Kidney (tissue), 14 donors: ENCODE results near the gene XRCC3. TPM values are rescaled to one million over a fixed set of nuclear protein-coding genes. Genes with fewer than 3 reads are reported as not detected.

Source experiments
- DNase-seq, 5 donors: peaks; one replicate each; pipeline ENCODE4 v3.0.0-alpha.2; 2013 to 2020
- FAIRE-seq: peaks from 2 replicates; lab custom pipeline; 2012; peaks lifted over from hg19 to GRCh38; lab: Jason Lieb, UNC
- H3K27ac ChIP-seq, 2 donors: one replicate each; pipeline ENCODE4 v1.7.0; 2013; ENCODE audit warnings: low read depth in 2 of 2, low read length in 2 of 2, inconsistent platforms in 1 of 2
- H3K27me3 ChIP-seq: one replicate; pipeline ENCODE4 v1.7.1; 2013; ENCODE audit warnings: low read length, inconsistent platforms; ENCODE audit not compliant: control insufficient read depth, insufficient read depth
- H3K36me3 ChIP-seq, 3 donors: one replicate each; pipeline versions ENCODE4 v1.7.0 to v1.7.1; 2013; ENCODE audit warnings: low read length in 3 of 3, control low read depth in 1 of 3, inconsistent platforms in 1 of 3; ENCODE audit not compliant: insufficient read depth in 3 of 3, control insufficient read depth in 2 of 3
- H3K4me1 ChIP-seq, 3 donors: one replicate each; pipeline versions ENCODE4 v1.7.0 to v1.7.1; 2013; ENCODE audit warnings: low read length in 3 of 3, inconsistent platforms in 1 of 3, low read depth in 1 of 3; ENCODE audit not compliant: control insufficient read depth in 2 of 3, insufficient read depth in 2 of 3
- H3K4me3 ChIP-seq, 3 donors: one replicate each; pipeline versions ENCODE4 v1.7.0 to v1.8.1; 2013; ENCODE audit warnings: low read length in 3 of 3, control low read depth in 1 of 3, inconsistent platforms in 1 of 3
- H3K9ac ChIP-seq, 3 donors: one replicate each; pipeline versions ENCODE4 v1.7.0 to v1.7.1; 2013; ENCODE audit warnings: low read length in 3 of 3, control low read depth in 1 of 3, inconsistent platforms in 1 of 3
- H3K9me3 ChIP-seq, 3 donors: one replicate each; pipeline versions ENCODE4 v1.7.0 to v1.7.1; 2013; ENCODE audit warnings: low read length in 3 of 3, control low read depth in 1 of 3, inconsistent platforms in 1 of 3; ENCODE audit not compliant: control insufficient read depth in 2 of 3, insufficient read depth in 1 of 3
- intact Hi-C: fragments of 100-400 bp; cut with DNase I; formaldehyde crosslinking; loops from one replicate; pipeline ENCODE4 v1.11.1; 2022
- polyA plus RNA-seq: library from polyadenylated mRNA; stranded (reverse); fragments of 350-450 nt; fragmentation: Illumina TruSeq; extraction: RNeasy Lipid Tissue Mini Kit (QIAGEN cat#74804); gene quantifications from one replicate; pipeline ENCODE4 v1.2.3, GENCODE V29; 2014; ENCODE audit warnings: low read depth, low replicate concordance; ENCODE audit not compliant: insufficient read depth
- total RNA-seq: library from RNA; stranded (reverse); fragmentation: NEBNext Ultra II Directional; extraction: Animal tissue kit (Norgen Biotek cat#: 25700); gene quantifications from one replicate; pipeline ENCODE4 v1.2.1, GENCODE V29; 2021
- TF ChIP-seq, protein P1 (sequence below): IDR thresholded peaks from 3 replicates; pipeline ENCODE4 v1.5.1; 2012; ENCODE audit warnings: mild to moderate bottlenecking, moderate library complexity, borderline replicate concordance; ENCODE audit not compliant: insufficient read depth; ENCODE audit errors: extremely low read depth
- donor health status: control.
- donor health status: control.
- donor health status: control.
- donor health status: control.
- donor health status: control.
- donor health status: DM: yes; HTN: yes; CAD: no.
- donor health status: Normal renal cell carcinoma (clear cell type).

Gene XRCC3
- total and polyA plus RNA-seq, 2 donors from 2014 or later = 2.8 to 6.3 TPM

DNA sequence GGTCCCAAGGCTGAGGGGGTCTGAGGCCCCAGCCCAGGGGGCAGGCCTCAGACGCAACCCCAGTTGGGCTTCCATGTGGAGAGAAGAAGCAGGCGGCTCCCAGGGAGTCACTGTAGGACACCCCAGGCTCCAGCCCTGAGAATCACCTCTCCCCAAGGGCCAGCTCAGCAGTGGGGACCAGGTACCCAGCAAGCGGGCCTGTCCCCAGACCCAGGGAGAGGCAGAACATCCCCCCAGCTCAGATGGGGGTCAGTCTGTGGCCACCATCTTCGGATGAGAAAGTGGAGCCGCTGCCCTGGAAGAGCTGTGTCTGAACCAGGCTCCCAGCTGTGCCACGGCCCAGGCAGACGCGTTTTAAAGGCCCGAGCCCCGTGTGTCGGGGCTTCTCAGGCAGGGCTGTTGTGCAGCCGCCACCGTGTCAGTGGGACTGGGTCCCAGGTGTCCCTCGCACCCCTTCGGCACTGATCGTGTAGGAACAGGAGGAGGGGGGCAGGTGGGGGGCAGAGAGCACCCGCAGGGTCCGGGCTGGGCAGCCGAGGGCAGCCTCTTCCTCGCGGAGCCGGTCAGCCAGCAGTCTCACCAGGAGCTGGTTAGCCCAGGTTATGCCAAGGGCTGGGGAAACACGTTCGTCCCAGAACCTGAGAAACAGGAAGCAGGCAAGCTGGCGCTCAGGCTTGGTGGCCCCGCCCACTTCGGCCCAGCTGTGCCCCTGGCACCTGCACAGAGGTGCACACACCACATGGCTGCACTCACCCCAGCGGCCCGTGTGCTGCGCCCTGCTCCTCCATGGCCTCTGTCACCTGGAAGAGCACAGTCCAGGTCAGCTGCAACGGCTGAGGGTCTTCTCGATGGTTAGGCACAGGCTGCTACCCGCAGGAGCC lies 16.6 kb downstream of the XRCC3 start:
- TF ChIP-seq, protein P1, sequence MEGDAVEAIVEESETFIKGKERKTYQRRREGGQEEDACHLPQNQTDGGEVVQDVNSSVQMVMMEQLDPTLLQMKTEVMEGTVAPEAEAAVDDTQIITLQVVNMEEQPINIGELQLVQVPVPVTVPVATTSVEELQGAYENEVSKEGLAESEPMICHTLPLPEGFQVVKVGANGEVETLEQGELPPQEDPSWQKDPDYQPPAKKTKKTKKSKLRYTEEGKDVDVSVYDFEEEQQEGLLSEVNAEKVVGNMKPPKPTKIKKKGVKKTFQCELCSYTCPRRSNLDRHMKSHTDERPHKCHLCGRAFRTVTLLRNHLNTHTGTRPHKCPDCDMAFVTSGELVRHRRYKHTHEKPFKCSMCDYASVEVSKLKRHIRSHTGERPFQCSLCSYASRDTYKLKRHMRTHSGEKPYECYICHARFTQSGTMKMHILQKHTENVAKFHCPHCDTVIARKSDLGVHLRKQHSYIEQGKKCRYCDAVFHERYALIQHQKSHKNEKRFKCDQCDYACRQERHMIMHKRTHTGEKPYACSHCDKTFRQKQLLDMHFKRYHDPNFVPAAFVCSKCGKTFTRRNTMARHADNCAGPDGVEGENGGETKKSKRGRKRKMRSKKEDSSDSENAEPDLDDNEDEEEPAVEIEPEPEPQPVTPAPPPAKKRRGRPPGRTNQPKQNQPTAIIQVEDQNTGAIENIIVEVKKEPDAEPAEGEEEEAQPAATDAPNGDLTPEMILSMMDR = no peak
- no peak overlapping the region for H3K27ac ChIP-seq
- peaks cover 0 to 22% (median 8%) of the 10 kb centered on the region in 3 donors for H3K36me3 ChIP-seq
- no peaks in the 10 kb centered on the region for H3K27me3 ChIP-seq
- intact Hi-C loops = no loop called here
- DNase-seq = peak in 2 of 5 donors; percentile 49 to 85
- H3K9ac ChIP-seq = no peak overlapping the region
- H3K9me3 ChIP-seq = no peaks in the 10 kb centered on the region
- H3K4me3 ChIP-seq = no peak overlapping the region
- FAIRE-seq = no peak
- peaks cover 0 to 9% (median 6%) of the 10 kb centered on the region in 3 donors for H3K4me1 ChIP-seq

- H3K4me1 ChIP-seq = peaks cover 0 to 9% (median 6%) of the 10 kb centered on the region in 3 donors
- TF ChIP-seq, protein P1 = no peak
- no peak overlapping the region for H3K9ac ChIP-seq
- H3K9me3 ChIP-seq = no peaks in the 10 kb centered on the region
- H3K4me3 ChIP-seq = no peak overlapping the region
- H3K36me3 ChIP-seq = peaks cover 0 to 26% (median 8%) of the 10 kb centered on the region in 3 donors
- H3K27ac ChIP-seq = no peak overlapping the region
- DNase-seq (peak in 1 of 5 donors; percentile 68), FAIRE-seq (no peak)
- intact Hi-C loops = no loop called here
- no peaks in the 10 kb centered on the region for H3K27me3 ChIP-seq
Observed at GRCh38 chr14:103697603-103698379, 17.5 kb downstream of the XRCC3 start.

DNA sequence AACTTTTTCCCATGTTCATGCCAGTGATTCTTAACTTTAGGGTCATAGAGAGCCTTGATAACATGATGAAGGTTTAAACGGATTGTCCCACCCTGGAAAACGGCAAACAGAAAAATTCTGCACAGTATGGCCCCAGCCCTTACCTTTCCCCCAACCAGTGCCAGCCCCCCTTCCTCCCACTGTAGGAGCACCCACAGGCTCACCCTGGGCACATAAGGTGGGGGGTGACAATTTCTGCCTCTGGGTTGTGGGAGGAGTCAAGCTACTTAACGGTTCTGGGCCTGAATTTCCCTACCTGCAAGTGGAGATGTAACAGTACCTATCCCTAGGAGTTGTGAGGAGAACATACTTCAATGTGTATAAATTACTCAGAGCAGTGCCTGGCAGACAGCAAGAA lies 18.0 kb downstream of the XRCC3 start:
- intact Hi-C loops = no loop called here
- TF ChIP-seq, protein P1 = no peak

More for the DNA sequence above, 18.0 kb downstream of the XRCC3 start:
- H3K4me1 ChIP-seq = peaks cover 0 to 9% (median 6%) of the 10 kb centered on the region in 3 donors
- H3K9ac ChIP-seq = no peak overlapping the region
- H3K4me3 ChIP-seq = no peak overlapping the region
- H3K36me3 ChIP-seq = peaks cover 0 to 24% (median 8%) of the 10 kb centered on the region in 3 donors
- no peaks in the 10 kb centered on the region for H3K27me3 ChIP-seq
- no peaks in the 10 kb centered on the region for H3K9me3 ChIP-seq
- FAIRE-seq = no peak
- peak in 1 of 5 donors; percentile 19 for DNase-seq
- no peak overlapping the region for H3K27ac ChIP-seq
